WI38 (cell line): Measurements from ENCODE around the gene UBL7.

Experiments used
- H3K4me3 ChIP-seq: 2 replicates; pipeline ENCODE4 v1.5.1; 2011; ENCODE audit warnings: low read depth, mild to moderate bottlenecking, control low read depth, low read length
- CTCF ChIP-seq: IDR thresholded peaks from 2 replicates; pipeline ENCODE4 v1.5.1; 2012; ENCODE audit warnings: low read depth, mild to moderate bottlenecking, control low read depth, low read length

Gene UBL7

GRCh38 chr15:74414603-74415338 lies 46.2 kb downstream of the UBL7 start:
- TF ChIP-seq CTCF, result no peak
- H3K4me3 ChIP-seq, result no peak overlapping the region

DNA sequence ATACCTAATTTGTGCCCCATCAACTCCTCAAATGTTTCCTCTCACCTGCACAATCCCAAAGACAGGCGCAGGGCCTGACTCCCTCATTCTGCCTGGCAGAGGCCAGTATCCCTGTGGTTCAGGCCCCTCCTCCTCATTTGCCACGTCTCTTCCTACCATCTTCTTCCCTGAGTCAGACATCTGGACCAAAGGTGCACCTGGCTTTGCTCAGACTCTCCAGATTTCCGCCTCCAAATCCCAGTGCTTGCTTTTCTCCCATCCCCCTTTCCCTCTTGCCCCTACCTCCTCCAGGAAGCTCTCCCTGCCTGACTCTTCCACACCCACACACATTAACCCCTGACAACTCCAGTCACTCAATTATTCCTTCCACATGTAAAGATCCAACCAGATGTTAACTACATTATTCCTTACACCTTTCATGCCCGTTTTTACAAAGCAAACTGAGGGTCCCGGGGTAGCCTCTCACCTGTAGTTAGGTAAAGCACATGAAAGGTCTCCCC lies 46.8 kb downstream of the UBL7 start:
- no peak for TF ChIP-seq CTCF
- H3K4me3 ChIP-seq, result no peak overlapping the region

- no peak overlapping the region for H3K4me3 ChIP-seq
- no peak for TF ChIP-seq CTCF
Measured at GRCh38 chr15:74413350-74414080, 47.4 kb downstream of the UBL7 start.

DNA sequence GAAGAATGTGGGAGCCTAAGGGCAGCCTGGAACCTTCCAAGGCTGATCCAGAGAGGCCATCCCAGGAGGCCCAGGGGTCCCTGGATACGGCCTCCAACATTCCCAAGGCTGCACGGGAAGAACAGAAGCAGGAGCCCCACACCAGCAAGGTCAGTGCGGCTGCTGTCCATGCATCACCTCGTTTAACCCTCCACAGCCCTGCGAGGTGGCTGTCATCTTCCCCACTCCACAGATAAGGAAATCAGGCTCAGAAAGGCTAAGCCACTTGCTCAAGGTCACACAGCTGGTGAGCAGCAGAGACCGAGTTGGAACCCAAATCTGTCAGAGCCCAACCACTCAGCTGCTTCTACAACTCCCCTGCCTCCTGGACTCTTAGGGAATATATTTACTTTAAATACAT lies 48.8 kb downstream of the UBL7 start:
- no peak overlapping the region for H3K4me3 ChIP-seq
- no peak for TF ChIP-seq CTCF

DNA sequence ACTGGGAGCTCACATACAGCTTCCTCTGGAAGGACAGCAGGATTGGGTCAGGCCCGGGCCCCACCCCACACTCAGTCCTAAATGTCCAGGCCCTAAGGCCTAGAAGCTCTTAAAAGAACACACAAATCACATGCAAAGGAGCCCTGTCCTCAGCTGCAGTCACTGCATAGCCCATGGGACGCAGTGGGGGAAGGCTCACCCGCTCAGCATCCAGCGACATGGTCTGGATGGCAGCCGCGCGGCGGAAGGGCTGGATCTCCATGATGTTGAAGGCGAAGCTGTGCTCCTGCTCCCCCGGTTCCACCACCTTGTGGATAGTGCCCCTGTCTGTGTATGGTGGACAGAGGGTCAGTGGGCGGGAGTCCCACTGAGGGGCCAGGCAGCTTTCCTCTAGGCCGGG lies 49.3 kb downstream of the UBL7 start:
- no peak overlapping the region for H3K4me3 ChIP-seq
- TF ChIP-seq CTCF, result no peak

GRCh38 chr15:74410502-74410901 lies 50.5 kb downstream of the UBL7 start:
- no peak for TF ChIP-seq CTCF
- no peak overlapping the region for H3K4me3 ChIP-seq

DNA sequence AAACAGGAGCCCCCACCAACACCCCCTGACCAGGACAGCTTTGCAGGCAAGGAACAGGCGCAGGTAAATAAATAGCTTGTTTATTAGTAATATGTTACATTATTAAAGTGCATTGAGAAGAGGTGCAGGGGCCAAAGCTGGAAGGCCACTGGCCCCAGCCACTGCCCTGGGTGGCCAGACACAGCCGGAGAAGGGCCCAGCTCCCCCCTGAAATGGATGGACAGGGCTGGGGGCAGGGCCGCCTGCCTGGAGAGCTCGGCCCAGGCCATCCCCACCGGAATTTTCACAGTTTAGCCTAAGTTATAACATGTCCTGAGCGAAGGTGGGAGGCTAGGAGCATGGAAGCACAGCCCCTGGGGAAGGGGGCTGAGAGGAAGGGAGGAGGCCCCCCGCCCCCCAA lies 51.7 kb downstream of the UBL7 start:
- TF ChIP-seq CTCF, result no peak
- no peak overlapping the region for H3K4me3 ChIP-seq
